Kidney tubule cell (primary cell): ENCODE data around the gene TENT5A.

Source experiments
- DNase-seq: peaks from one replicate; pipeline ENCODE4 v3.0.0-alpha.2; 2018; ENCODE audit warnings: low spot score

The TENT5A gene

DNA sequence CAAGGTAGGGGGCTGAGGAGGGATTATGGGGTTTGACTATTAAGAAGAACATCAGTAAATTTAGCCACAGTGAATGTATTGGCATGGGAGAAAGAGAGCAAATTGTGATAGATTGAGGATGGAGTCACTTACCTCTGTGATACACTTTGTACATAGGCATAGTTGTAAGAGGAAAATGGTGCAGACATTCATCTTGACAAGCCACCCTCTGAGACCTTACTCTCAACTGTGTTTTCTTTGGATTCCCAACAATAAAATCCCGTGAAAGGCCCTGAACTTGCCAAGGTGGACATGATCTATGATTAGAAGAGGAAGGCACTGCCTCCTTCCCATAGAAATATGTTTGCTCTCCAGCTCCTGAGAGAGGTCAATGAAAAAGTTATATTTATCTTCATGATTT, 18.6 kb upstream of the TENT5A start:
- DNase-seq = no peak

DNA sequence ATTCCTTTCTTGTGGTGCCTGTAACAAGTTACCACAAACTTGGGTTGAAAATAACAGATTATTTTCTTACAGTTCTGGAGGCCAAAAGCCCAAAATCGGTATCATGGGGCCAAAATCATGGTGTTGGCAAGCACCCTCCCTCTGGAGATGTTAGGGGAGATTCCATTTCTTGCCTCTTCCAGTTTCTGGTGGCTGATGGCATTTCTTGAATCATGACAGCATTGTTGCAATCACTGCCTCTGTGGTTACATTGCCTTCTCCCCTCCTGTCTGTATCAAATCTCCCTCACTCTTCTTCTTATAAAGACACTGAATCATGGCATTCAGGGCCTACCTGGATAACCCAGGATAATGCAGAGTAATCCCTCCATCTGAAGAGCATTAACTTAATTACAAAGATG, 17.9 kb upstream of the TENT5A start:
- no peak for DNase-seq

DNA sequence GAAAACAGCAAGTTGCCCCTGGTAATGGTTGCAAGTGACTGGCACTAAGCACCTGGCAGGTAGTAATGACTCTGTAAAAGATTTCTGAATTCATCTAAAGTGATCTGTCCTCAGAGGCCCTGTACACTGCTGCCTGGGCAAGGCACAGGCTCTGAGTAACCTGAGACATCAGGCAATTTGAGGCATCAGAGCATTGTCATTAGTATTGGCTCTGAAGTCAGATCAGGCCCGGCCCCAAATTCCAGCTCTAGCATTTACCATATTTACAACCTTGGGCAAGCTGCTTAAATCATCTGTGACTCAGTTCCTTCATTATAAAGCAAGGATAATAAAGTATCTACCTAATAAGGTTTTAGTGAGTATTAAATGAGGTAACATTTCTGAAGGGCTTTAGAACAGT, 17.3 kb upstream of the TENT5A start:
- DNase-seq = peak; percentile 50

DNA sequence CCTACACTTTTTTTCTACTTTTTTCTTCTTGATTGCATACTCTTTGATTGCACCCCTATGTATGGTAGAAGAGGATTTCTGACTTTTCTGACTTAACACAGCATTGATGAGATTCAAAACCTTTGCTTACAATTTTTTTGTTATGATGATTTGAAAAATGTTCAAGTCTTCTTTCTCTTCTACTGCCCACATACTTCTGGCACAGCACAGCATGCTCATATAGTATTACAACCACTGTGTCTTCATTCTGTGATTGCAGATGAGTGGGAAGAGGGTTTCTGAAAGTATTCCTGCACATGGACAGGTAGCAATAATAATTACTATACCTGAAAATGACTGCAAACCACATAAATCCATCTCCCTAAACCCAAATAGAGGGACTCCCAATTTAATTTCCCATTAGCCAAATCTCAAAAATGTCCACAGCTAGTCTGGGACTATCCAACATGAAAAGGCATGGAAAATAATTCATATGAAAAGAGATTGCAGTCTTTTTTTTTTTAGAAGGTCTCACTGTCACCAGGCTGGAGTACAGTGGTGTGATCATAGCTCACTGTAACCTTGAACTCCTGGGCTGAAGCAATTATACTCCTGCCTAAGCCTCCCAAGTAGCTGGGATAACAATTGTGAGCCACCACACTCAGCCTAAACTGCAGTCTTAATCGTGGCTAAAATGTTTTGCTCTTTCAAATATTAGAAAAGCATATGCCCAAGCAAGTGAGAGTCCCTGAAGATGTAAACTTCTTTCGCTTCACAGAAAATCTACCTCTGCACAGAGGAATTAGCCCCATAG, 15.9 kb upstream of the TENT5A start:
- no peak for DNase-seq

DNA sequence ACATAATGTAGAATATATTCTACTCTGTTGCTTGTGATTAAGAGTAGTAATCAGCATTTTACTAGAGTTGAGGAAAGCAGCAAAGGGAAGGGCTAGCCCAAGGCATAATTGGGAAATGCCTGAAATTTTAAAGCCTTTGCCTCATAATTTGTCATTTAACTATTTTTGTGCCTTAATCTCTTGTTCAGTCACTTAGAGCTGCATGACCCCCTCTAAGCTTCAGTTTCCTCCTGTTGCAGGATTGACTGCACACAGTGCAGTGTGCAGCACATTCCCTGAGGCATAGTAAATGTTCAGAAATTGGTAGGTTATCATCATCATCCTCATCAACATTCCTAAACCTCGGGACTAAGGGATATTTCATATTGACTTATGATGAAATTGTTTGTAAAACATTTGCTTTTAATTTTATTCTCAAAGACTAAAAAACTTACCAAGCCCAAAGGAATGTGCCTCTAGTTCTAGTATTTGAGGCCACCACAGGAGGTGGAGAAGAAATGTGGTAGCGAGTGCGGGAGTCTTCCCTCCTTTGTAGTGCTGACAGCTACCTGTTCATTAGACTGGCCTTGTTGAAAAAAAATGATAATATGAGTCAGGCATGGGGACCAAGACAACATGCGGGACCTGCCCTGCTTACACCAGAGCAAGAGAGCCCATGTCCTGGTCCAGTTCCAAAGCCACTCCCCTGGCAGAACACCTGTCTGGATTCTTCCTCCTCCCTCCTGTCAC, 14.8 kb upstream of the TENT5A start:
- peak; percentile 75 for DNase-seq

DNA sequence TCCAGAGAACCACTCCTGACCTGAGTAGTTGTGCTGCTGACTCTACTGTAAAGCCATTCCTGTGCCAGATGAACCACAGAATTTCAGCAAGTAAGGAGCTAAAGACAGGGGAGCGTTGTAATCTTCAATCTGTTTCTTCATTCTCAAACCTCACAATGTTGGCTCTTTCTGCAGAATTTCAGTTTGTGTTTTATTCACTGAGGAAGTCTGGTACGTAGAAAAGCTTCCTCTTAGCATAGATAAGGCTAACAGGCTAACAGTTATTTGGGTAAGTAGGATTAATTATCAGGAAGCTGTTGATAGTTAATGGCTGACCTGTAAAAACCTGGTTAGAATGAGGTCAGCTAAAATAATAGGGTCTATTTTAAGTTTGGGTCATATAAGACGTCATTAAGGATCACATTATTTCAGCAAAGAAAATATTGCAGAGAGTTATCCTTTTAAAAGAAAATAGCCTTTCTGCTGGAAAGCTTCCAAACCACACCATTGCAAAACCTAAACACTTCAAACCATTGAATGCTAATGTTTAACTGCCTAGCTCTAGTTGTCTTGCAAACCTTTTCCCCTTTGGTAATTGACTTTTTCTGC, 14.1 kb upstream of the TENT5A start:
- DNase-seq = peak; percentile 89

DNA sequence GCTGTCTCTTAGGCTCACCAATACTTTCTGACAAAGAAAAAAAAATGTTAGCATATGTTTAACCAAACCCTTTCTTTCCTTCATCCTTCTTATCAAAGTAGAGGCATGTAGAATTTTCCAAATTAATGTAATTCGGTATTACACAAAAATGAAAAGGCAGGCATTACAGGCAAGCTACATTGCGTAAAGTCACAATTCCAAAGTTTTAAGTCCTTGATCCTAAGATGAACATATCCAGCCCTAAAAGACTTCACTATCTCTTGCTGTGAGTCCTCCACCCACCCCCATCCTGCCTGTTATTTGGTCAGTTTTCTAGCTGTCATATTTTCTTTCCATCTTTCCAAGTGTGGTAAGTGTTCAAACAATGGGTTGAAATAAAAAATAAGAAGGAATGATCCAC, 12.1 kb upstream of the TENT5A start:
- DNase-seq = no peak

DNA sequence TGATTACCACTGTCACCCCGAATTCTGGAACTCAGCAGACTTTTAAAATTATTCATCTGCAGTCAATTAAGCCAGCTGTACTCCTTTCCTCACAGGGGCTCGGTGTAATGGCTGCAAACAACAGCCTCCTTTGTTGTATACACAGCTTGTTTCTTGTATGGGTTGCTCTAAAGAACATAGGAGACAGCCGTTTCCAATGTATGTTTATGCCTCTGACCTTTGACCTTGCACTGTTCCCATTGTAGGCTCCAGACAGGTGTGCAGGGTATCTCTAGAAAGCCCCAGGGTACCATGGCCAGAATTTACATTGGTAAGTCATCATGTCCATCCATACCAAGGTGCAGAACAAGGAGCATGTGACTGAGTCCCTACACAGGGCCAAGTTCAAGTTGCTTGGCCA, 11.5 kb upstream of the TENT5A start:
- no peak for DNase-seq

DNA sequence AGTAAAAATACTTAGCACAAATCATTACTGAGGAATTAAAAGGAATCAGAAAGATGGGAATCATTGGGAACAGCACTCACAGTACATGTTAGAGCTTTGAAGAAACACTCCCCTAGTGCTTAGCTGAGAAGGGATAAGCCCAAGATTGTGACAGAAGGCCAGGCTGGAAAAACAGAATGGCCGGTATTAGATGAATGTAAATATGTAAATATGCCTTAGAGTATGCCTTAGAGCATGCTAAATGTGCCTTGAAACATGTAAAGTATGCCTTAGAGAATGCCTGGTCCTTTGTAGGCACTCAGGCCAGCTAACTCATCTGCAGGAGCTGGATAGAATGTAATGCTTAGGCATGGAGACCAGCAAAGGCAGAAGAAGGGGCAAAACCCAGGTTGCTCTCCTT, 10.6 kb upstream of the TENT5A start:
- DNase-seq = no peak

DNA sequence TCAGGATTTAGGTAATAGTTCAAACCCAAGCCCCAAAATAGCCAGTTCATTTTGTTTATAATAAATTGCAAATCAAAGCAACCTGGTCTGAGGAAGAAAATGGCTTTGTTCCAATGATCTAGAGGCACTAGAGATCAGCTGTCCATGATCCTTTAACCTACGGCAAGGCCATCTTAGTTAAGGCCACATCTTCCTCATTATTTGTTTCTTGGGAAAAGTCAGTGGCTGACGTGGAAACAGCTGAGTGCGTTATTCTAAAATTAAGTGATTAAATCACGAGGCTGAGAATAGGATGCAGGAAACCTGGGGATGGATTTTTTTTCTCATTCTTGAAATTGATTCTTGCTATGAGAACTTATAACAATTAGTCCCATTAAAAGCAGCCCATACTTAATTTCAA, 10.1 kb upstream of the TENT5A start:
- no peak for DNase-seq

DNA sequence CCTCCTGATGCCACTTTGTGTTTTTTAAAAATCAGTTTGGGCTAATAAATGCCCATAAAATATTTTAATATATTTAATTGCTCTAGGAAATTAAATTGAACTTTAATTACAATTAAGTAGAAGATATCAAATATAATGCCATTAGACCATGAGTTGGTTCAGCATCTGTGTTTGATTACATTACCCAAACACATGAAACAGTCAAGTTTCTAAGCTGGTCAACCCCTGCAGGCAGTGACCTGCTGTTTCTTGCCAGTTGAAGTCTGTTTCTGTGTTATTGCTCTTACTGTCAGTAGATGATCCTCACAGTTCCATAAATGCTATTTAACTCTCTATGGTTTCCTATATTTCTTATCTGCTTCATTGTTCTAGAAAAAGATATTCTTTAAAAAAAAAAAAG, 9.7 kb upstream of the TENT5A start:
- no peak for DNase-seq

DNA sequence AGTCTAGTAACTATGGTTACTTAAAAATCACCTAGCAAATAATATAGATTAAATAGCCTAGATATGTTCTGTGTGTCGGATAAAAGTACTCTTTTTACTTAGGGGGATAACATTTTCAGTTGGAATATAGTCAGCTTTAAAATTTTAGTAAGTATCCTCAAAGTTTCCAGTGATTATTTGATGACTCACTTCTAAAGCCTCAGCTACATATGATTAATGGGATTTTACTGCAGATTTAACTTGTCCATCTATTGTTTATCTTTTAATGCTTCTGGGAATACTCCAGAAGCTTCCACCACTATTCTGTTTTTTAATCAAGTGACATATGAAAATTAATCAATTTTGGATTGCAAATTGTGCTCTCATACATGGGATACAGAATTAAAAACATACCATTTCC, 8.7 kb upstream of the TENT5A start:
- DNase-seq = no peak

DNA sequence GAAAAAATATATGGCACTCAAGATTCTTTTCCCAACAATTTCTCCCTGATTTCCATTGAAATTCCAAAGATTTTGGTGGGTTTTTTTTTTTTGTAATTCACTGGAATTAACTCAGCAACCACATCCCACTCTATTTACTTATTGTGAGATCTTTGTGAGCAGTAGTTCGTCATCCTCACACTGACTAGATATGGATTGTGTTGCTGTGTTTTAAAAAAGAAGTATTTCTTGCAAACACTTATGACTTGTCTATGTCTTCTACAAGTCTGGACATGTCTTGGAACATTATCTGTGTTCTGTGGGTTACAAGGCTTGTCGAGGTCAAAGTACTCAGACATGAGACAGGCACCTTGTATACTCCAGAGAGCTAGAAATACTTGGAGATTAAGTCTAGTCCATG, 7.3 kb upstream of the TENT5A start:
- no peak for DNase-seq

DNA sequence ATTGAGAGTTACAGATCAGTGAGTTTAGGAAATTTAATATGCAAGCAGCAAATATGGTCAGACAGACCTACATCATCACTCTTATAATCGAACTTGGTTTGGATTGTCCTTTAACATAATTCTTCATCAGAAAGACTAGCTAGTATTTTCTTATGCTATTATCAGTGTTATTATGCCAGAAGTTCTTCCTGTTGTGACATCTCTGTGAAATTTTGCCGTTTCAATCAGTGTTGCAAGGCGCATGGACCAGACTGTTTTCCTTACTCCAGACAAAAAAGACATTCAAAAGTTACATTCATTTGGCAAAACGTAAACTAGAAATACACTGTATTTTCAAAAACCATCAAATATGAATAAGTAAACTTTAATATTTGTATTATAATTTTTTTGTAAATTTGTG, 5.7 kb upstream of the TENT5A start:
- no peak for DNase-seq

DNA sequence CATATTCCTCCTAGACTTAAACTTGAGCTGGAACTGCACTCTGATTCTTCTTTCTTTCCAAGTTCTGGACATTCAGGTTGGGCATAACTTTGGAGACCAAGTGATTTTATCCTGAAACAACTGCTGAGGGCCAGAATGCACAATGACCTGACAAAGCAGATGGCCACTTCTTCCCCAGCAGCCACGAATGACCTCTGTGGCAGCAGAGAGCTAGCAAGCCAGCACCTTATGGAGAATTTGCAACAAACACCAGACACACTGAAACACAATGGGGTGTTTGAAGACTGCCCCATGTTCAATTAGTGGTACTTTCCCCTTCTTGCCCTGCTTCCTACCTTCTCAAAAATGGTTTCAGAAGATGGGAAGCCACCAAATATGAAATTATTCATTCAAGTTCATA, 4.2 kb upstream of the TENT5A start:
- no peak for DNase-seq

DNA sequence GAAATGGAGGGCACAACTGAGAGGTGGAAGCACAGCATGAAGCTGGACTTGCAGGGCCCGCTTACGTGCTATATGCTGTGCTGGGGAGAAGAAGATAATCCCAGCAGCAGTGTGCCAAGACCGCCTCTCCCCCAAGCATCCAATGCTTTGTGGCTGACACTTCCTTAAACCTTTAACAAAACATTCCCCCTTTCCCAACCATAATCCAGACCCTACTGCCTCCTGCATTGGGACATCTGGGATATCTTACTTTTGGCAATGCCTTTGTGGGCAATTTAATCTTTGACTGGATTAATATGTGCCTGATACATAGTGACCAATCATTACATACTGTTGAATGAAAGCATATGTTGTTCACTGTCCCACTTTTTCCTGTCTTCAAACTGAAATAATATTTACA, 3.1 kb upstream of the TENT5A start:
- no peak for DNase-seq

DNA sequence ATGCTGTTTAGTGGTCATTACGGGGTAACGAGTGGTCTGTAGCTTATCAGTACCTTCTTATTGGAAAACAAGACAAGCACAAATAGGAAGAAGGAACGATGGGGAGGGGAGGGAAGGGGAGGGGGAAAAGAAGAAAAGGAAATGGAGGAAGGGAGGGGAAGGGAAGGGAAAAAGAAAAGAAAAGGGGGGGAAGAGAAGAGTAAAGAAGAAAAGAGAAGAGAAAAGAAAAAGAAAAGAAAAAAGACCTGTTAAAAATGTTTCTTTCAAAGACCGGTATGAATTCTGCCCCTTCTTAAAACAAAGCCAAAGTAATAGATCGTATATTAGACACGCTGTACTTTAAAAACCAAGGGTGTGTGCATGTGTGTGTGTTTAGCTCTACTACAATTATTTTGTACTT, 2.4 kb upstream of the TENT5A start:
- DNase-seq = no peak

DNA sequence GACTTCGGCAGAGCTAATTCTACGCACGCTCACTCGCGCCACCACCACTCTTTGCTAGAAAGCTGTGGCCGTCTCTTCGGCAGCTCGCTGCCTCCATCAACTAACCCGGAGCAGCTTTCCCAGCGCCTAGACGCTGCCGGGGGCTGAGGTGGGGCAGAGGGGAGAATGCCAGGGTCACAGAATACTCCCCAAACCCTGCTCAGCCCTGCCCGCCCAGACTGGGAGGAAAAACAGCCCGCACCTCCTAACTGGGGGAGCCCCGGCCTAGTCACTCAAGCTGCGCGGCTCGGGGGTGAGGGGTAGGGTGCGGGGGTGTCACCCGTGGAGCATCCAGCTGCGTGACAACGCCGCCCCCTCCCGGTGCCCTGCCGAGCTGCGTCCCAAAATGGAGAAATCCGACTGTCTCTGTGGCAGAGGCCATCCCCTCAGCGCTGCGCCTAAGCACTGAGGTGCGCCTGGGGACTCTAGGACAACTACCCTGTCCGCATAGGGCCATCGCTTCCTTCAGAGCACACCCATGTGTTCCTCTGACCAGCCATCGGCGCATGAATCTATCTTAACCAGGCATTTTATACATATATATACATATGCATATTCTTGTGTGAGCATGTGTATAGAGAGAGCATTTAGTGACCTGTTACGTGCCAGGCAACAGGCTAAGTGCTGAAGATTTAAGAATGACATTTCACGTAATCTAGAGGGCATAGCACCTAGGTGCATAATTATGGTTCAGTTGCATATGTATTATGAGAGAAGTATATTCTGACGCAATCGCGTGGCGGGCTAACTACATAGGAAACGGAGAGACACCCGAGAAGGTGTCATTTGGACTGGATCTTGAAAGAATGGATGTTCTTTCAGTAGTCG, 1.5 kb upstream of the TENT5A start:
- peak; percentile 64 for DNase-seq

DNA sequence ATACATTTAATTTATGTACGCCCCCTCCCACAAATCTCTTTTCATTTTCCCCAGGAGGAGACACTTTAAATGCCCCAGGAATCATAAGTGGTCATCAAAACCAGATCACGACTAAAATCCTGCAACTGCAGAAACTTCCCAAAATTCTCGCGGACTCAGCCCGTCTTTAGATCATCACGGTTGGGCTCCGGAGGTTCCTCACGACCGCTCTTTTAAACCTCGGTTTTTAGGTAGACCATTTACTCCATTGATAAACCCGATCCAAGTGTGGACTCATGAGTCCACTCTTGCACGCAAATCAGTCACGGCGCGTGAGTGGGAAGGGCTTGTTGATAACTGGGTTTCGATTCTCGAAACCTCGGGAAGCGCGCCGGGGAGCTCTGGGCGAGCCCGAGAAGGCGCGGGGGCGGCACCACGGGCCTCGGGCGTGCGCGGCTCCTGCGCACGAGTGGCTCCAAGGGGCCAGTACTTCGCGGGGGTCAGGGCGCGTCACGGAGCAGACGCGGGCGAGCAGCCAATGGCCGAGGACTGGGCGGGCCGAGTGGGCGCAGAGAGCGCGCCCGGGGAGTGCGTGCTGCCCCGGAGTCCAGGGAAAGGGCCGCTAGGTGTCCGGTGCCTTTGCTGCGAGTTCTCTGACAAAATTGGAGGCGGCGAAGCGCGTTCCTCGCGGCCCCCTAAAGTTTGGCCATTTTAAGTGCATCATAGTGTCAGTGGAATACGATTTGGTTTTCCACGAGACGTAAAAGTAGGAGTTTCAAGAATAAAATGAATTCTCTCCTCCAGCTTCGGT, 635 bp upstream of the TENT5A start:
- DNase-seq = peak; percentile 90

DNA sequence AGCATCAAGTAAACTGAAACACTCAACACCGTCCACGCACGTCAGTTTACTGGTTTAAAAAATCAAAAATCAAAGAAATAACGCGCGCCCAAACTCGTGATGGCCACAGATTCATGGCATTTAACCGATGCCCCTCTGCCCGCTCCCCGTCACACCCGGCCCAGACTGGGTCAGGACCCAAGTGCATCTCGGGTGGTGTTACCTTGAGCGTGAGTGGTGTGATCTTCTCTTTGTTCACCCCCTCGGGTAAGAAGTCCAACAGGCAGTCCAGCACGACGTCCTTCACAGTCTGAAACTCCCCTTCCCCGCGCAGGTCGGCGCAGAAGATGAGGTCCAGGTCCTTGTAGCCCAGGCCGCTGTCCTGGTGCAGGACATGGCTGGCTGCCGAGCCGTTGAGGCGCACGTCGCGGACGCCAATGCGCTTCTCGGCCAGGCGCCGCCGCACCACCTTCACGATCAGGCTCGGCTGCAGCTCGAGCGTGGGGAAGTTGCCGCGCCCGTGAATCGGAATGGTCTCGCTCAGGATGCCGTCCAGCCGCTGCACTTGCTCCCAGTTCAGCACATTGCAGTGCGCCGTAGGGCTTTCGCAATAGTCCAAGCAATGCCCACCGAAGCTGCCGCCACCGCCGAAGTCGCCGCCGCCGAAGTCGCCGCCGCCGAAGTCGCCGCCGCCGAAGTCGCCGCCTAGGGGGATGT, 945 bp downstream of the TENT5A start:
- peak; percentile 33 for DNase-seq
